Large intestine (tissue), 3 donors: ENCODE data around the gene TAF1B. TPM values are rescaled to one million over a fixed set of nuclear protein-coding genes. Genes with fewer than 3 reads are reported as not detected.

Experiments used
- DNase-seq, 2 donors: peaks; one replicate each; pipeline versions ENCODE4 v3.0.0 to v3.0.0-alpha.2; 2013
- H3K27ac ChIP-seq: one replicate; pipeline ENCODE4 v1.5.1; 2013; ENCODE audit warnings: low read length
- H3K27me3 ChIP-seq: 2 replicates; pipeline ENCODE4 v1.6.1; 2013; ENCODE audit warnings: low read length; ENCODE audit not compliant: control insufficient read depth, insufficient read depth
- H3K36me3 ChIP-seq: 2 replicates; pipeline ENCODE4 v1.6.1; 2013; ENCODE audit warnings: low read length; ENCODE audit not compliant: control insufficient read depth, insufficient read depth
- H3K4me1 ChIP-seq: one replicate; pipeline ENCODE4 v1.6.1; 2013; ENCODE audit warnings: low read length; ENCODE audit not compliant: control insufficient read depth, insufficient read depth
- H3K4me3 ChIP-seq: one replicate; pipeline ENCODE4 v1.5.1; 2013; ENCODE audit warnings: low read length
- H3K9me3 ChIP-seq: one replicate; pipeline ENCODE4 v1.6.1; 2013; ENCODE audit warnings: mild to moderate bottlenecking, low read depth, low read length, moderate library complexity; ENCODE audit not compliant: control insufficient read depth
- WGBS: methylation state at CpG from one replicate; pipeline ENCODE4 v1.1.5; 2013; ENCODE audit warnings: low lambda C conversion rate; ENCODE audit not compliant: insufficient coverage; 5-methylcytosine and 5-hydroxymethylcytosine counted together
- polyA plus RNA-seq: library from polyadenylated mRNA; unstranded; fragments of 120-200 nt; gene quantifications from one replicate; pipeline ENCODE4 v1.2.1, GENCODE V29; 2013

Gene TAF1B
- polyA plus RNA-seq, 1 donor: 12.0 TPM

DNA sequence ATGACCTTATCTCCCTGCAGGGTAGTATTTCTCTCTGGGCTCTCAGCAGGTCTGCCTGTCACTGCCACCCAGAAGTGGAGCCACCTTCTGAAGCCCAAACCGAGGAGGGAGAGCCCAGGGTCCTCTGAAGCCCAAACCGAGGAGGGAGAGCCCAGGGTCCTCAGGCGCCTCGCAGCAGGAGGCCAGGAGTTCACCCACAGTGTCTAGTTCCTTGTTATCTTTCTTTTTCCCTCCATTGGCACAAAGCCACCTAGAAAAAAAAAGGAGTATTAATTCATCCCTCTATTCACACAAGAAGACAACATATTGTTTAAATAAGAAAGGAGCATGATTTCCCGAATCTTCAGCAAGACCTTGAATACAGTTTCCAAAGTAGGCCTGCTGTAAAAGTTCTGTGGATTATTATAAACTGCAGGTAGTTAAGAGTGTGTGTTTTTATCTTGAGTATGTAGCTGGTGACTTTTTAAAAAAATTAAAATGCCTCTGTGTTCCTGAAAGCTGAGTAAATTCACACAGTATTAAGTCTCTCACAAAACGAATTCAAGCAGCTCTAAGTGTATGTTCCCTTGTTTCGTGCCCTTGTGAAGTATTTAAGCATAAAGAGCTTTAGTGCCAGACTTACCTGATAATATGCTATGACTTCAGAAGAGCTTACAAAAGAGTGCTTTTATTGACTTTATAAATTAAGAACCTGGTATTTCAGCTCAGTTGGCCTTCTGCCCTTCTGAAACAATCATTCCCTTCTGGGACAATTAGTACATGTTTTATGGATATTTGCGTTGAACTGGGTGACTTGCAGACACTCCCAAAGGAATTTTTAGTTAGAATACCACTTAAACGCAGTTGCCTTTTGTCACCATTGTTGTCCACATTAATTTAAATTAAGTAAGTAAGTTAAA is 96.6 kb downstream of the TAF1B start:
- Histone ChIP-seq H3K4me1 (peaks cover 6% of the 10 kb centered on the region), H3K9me3 (no peaks in the 10 kb centered on the region), H3K4me3 (no peak overlapping the region), H3K36me3 (no peaks in the 10 kb centered on the region), H3K27ac (no peak overlapping the region), H3K27me3 (peaks cover 2% of the 10 kb centered on the region)
- peak in 1 of 2 donors; percentile 30 for DNase-seq
- WGBS: no CpG with 5 or more reads among the region's 9 CpGs

DNA sequence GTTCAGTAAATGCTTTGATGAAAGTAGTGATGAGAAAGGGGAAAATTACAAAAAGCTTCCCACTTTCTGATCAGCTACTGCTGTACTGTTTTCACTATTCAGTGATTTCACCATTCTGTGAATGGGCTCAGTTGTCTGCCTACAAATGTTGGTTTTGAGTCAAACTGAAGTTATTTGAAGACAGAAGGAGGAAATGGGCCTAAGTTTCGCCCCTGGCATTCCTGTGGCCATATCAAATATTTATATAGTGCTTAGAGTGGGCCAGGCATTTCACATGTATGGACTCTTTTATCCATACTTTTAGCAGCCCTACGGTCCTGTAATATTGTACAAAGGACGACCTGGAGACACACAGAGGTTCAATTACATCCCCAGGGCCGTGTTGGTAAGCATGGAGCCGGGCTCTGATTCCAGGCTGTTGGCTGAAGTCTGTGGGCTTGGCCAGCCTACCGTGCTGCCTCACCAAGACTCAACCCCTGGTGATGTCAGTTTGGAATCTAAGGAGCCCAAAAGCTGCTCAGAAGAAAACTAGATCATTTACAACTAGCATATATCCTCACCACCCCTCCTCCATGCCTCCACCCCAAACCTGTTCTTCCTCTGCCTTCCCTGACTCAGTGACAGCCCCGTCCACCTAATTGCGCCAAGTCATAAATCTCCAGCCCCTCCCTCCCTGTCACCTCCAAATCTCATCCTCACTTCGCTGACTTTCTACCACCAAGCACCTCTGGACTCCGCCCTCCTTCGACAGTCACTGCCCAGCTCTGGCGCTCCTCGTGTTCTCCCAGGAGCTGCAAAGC is 98.1 kb downstream of the TAF1B start:
- 20% methylated on average over 3 of the region's 13 CpGs for WGBS

GRCh38 chr2:9941996-9942390 is 98.7 kb downstream of the TAF1B start:
- no peaks in the 10 kb centered on the region for H3K9me3 ChIP-seq
- no peak overlapping the region for H3K4me3 ChIP-seq
- peaks cover 5% of the 10 kb centered on the region for H3K27me3 ChIP-seq
- H3K36me3 ChIP-seq: no peaks in the 10 kb centered on the region
- H3K4me1 ChIP-seq: peaks cover 6% of the 10 kb centered on the region
- no CpG with 5 or more reads among the region's 6 CpGs for WGBS
- H3K27ac ChIP-seq: no peak overlapping the region
- no peak for DNase-seq

More for the DNA sequence above, 98.1 kb downstream of the TAF1B start:
- H3K4me1 ChIP-seq: peaks cover 6% of the 10 kb centered on the region
- no peak overlapping the region for H3K27ac ChIP-seq
- no peak for DNase-seq
- no peaks in the 10 kb centered on the region for H3K36me3 ChIP-seq
- no peaks in the 10 kb centered on the region for H3K9me3 ChIP-seq
- peaks cover 5% of the 10 kb centered on the region for H3K27me3 ChIP-seq
- H3K4me3 ChIP-seq: no peak overlapping the region

- no peaks in the 10 kb centered on the region for H3K36me3 ChIP-seq
- no peak for DNase-seq
- peaks cover 5% of the 10 kb centered on the region for H3K27me3 ChIP-seq
- no peak overlapping the region for H3K27ac ChIP-seq
- no peaks in the 10 kb centered on the region for H3K9me3 ChIP-seq
- no CpG with 5 or more reads among the region's 3 CpGs for WGBS
- no peak overlapping the region for H3K4me3 ChIP-seq
- peaks cover 6% of the 10 kb centered on the region for H3K4me1 ChIP-seq
These were observed 101.1 kb downstream of the TAF1B start for GRCh38 chr2:9944330-9944758.

DNA sequence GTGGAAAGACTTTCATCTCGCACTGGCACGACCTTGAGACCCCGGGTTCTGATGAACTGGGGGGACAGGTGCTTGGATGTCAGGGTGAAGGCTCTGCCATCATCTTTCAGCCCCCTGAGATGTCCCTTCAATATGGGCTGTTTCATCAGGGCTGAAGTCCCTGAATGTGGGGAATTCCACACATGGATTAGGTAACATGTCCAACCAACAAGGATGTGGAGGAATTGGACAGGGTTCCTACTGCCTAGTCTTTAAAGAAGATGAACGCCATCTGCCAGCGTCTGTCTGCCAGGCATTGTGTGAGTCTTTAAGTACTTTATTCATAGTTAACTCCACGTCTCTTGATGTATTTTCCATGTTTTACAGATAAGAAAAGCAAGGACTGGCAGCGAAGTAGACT is 102.3 kb downstream of the TAF1B start:
- H3K27me3 ChIP-seq: peaks cover 12% of the 10 kb centered on the region
- WGBS: no CpG with 5 or more reads among the region's 7 CpGs

DNA sequence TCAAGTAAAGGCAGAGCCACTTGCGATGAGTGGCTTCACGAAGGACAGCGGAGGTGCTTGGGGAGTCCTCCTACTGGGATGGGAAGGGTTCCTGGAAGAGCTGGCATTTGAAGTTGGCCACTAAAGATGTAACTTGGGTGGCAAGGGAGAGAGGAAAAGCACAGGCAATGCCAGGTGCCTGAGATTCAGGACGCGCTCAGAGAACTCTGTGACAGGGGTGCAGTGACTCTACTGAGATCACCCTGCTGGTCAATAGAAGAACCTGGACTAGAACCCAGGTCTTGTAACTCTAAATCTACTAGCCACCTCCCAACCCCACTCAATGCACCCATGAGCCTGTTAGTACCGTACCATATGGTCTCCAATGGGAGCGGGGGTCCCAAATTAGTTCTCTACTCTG is 102.8 kb downstream of the TAF1B start:
- H3K27me3 ChIP-seq: peaks cover 12% of the 10 kb centered on the region

More for the DNA sequence above, 102.3 kb downstream of the TAF1B start:
- Histone ChIP-seq H3K4me1 (no peaks in the 10 kb centered on the region), H3K27ac (no peak overlapping the region), H3K36me3 (no peaks in the 10 kb centered on the region), H3K4me3 (no peak overlapping the region), H3K9me3 (no peaks in the 10 kb centered on the region)
- no peak for DNase-seq

GRCh38 chr2:9946818-9947217 is 103.5 kb downstream of the TAF1B start:
- WGBS: no CpG with 5 or more reads among the region's 5 CpGs
- Histone ChIP-seq H3K27me3 (peaks cover 12% of the 10 kb centered on the region), H3K36me3 (no peaks in the 10 kb centered on the region), H3K4me3 (no peak overlapping the region), H3K9me3 (no peaks in the 10 kb centered on the region), H3K4me1 (no peaks in the 10 kb centered on the region), H3K27ac (no peak overlapping the region)
- no peak for DNase-seq

More for the DNA sequence above, 102.8 kb downstream of the TAF1B start:
- Histone ChIP-seq H3K27ac (no peak overlapping the region), H3K36me3 (no peaks in the 10 kb centered on the region), H3K9me3 (no peaks in the 10 kb centered on the region), H3K4me1 (no peaks in the 10 kb centered on the region), H3K4me3 (no peak overlapping the region)
- DNase-seq: no peak
- no CpG with 5 or more reads among the region's 7 CpGs for WGBS

GRCh38 chr2:9948721-9949120 is 105.4 kb downstream of the TAF1B start:
- Histone ChIP-seq H3K27ac (no peak overlapping the region), H3K4me1 (no peaks in the 10 kb centered on the region), H3K4me3 (no peak overlapping the region), H3K9me3 (no peaks in the 10 kb centered on the region), H3K36me3 (no peaks in the 10 kb centered on the region), H3K27me3 (peaks cover 16% of the 10 kb centered on the region)
- DNase-seq: no peak
- 93% methylated on average over 2 of the region's 6 CpGs for WGBS

- H3K27me3 ChIP-seq: peaks cover 14% of the 10 kb centered on the region
- no peak overlapping the region for H3K4me3 ChIP-seq
- H3K4me1 ChIP-seq: no peaks in the 10 kb centered on the region
- no peak for DNase-seq
- 100% methylated on average over 1 of the region's 23 CpGs for WGBS
- no peaks in the 10 kb centered on the region for H3K36me3 ChIP-seq
- no peaks in the 10 kb centered on the region for H3K9me3 ChIP-seq
- H3K27ac ChIP-seq: no peak overlapping the region
These were observed 106.1 kb downstream of the TAF1B start for GRCh38 chr2:9949239-9949991.

GRCh38 chr2:9949992-9950520 is 106.8 kb downstream of the TAF1B start:
- Histone ChIP-seq H3K36me3 (no peaks in the 10 kb centered on the region), H3K4me3 (no peak overlapping the region), H3K27me3 (peaks cover 14% of the 10 kb centered on the region), H3K9me3 (no peaks in the 10 kb centered on the region), H3K27ac (no peak overlapping the region), H3K4me1 (no peaks in the 10 kb centered on the region)
- DNase-seq: no peak
- WGBS: 86% methylated on average over 1 of the region's 14 CpGs
